Measurements from ENCODE around the gene TBCK. TPM values are rescaled to one million over a fixed set of nuclear protein-coding genes. Genes with fewer than 3 reads are reported as not detected.

TBCK gene
- total and polyA plus RNA-seq, 2 experiments from 2014 or later: 13.9 to 28.9 TPM

GRCh38 chr4:106079616-106080015 is 236.4 kb downstream of the TBCK start:
- H3K27ac ChIP-seq (ENCODE audit: low read depth): no peak overlapping the region
- no peaks in the 10 kb centered on the region for H3F3A ChIP-seq (replicated peaks; ENCODE audit: low read depth)
- H3K4me3 ChIP-seq: no peak overlapping the region
- TF ChIP-seq NANOG (IDR thresholded peaks at IDR 0.05; ENCODE audit: borderline replicate concordance): no peak
- no peak for TF ChIP-seq ZNF114 (CRISPR knock-in tag; IDR thresholded peaks at IDR 0.05)
- TF ChIP-seq, protein P1, sequence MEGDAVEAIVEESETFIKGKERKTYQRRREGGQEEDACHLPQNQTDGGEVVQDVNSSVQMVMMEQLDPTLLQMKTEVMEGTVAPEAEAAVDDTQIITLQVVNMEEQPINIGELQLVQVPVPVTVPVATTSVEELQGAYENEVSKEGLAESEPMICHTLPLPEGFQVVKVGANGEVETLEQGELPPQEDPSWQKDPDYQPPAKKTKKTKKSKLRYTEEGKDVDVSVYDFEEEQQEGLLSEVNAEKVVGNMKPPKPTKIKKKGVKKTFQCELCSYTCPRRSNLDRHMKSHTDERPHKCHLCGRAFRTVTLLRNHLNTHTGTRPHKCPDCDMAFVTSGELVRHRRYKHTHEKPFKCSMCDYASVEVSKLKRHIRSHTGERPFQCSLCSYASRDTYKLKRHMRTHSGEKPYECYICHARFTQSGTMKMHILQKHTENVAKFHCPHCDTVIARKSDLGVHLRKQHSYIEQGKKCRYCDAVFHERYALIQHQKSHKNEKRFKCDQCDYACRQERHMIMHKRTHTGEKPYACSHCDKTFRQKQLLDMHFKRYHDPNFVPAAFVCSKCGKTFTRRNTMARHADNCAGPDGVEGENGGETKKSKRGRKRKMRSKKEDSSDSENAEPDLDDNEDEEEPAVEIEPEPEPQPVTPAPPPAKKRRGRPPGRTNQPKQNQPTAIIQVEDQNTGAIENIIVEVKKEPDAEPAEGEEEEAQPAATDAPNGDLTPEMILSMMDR (conservative IDR thresholded peaks at IDR 0.05; ENCODE audit: low read depth in 2 of 2): no peak
- TF ChIP-seq JUNB (IDR thresholded peaks at IDR 0.05; ENCODE audit: unreplicated experiment): no peak
- TF ChIP-seq, protein P2, sequence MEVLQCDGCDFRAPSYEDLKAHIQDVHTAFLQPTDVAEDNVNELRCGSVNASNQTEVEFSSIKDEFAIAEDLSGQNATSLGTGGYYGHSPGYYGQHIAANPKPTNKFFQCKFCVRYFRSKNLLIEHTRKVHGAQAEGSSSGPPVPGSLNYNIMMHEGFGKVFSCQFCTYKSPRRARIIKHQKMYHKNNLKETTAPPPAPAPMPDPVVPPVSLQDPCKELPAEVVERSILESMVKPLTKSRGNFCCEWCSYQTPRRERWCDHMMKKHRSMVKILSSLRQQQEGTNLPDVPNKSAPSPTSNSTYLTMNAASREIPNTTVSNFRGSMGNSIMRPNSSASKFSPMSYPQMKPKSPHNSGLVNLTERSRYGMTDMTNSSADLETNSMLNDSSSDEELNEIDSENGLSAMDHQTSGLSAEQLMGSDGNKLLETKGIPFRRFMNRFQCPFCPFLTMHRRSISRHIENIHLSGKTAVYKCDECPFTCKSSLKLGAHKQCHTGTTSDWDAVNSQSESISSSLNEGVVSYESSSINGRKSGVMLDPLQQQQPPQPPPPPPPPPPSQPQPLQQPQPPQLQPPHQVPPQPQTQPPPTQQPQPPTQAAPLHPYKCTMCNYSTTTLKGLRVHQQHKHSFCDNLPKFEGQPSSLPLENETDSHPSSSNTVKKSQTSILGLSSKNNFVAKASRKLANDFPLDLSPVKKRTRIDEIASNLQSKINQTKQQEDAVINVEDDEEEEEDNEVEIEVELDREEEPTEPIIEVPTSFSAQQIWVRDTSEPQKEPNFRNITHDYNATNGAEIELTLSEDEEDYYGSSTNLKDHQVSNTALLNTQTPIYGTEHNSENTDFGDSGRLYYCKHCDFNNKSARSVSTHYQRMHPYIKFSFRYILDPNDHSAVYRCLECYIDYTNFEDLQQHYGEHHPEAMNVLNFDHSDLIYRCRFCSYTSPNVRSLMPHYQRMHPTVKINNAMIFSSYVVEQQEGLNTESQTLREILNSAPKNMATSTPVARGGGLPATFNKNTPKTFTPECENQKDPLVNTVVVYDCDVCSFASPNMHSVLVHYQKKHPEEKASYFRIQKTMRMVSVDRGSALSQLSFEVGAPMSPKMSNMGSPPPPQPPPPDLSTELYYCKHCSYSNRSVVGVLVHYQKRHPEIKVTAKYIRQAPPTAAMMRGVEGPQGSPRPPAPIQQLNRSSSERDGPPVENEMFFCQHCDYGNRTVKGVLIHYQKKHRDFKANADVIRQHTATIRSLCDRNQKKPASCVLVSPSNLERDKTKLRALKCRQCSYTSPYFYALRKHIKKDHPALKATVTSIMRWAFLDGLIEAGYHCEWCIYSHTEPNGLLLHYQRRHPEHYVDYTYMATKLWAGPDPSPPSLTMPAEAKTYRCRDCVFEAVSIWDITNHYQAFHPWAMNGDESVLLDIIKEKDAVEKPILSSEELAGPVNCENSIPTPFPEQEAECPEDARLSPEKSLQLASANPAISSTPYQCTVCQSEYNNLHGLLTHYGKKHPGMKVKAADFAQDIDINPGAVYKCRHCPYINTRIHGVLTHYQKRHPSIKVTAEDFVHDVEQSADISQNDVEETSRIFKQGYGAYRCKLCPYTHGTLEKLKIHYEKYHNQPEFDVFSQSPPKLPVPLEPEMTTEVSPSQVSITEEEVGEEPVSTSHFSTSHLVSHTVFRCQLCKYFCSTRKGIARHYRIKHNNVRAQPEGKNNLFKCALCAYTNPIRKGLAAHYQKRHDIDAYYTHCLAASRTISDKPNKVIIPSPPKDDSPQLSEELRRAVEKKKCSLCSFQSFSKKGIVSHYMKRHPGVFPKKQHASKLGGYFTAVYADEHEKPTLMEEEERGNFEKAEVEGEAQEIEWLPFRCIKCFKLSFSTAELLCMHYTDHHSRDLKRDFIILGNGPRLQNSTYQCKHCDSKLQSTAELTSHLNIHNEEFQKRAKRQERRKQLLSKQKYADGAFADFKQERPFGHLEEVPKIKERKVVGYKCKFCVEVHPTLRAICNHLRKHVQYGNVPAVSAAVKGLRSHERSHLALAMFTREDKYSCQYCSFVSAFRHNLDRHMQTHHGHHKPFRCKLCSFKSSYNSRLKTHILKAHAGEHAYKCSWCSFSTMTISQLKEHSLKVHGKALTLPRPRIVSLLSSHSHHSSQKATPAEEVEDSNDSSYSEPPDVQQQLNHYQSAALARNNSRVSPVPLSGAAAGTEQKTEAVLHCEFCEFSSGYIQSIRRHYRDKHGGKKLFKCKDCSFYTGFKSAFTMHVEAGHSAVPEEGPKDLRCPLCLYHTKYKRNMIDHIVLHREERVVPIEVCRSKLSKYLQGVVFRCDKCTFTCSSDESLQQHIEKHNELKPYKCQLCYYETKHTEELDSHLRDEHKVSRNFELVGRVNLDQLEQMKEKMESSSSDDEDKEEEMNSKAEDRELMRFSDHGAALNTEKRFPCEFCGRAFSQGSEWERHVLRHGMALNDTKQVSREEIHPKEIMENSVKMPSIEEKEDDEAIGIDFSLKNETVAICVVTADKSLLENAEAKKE (CRISPR knock-in tag; IDR thresholded peaks at IDR 0.05): no peak
- no peak for TF ChIP-seq ZNF331 (CRISPR knock-in tag; IDR thresholded peaks at IDR 0.05; ENCODE audit: low read depth)
- no peak for TF ChIP-seq CREB1 (CRISPR knock-in tag; IDR thresholded peaks at IDR 0.05; ENCODE audit: low read depth)
- Mint-ChIP-seq H3K27me3 (ENCODE audit: insufficient read depth, low read depth, poor library complexity) (peaks cover 3% of the 10 kb centered on the region), H3K4me1 (no peaks in the 10 kb centered on the region), H3K4me3 (no peak overlapping the region), H3K9me3 (peaks cover 42% of the 10 kb centered on the region), H3K36me3 (ENCODE audit: low read depth) (peaks cover 55% of the 10 kb centered on the region), H3K27ac (no peak overlapping the region)
- H4K20me1 ChIP-seq (replicated peaks; ENCODE audit: insufficient read depth): no peaks in the 10 kb centered on the region
- no peaks in the 10 kb centered on the region for H3K36me3 ChIP-seq (ENCODE audit: insufficient read depth)
- H3K79me2 ChIP-seq (replicated peaks; ENCODE audit: insufficient read depth): no peaks in the 10 kb centered on the region
- no peak overlapping the region for H3K4me2 ChIP-seq
- H3K9me2 ChIP-seq (ENCODE audit: insufficient read depth): peaks cover 12% of the 10 kb centered on the region
- DNase-seq (ENCODE audit: low spot score): no peak
- H3K4me1 ChIP-seq (ENCODE audit: insufficient read depth): no peaks in the 10 kb centered on the region
- no peaks in the 10 kb centered on the region for H3K27me3 ChIP-seq (ENCODE audit: insufficient read depth)
- no peak overlapping the region for H2AFZ ChIP-seq
- no peak for ATAC-seq

Data from GM23338 (cell line).